Endothelial cell (in vitro differentiated cells): ENCODE results near the gene CSF1. TPM values are rescaled to one million over a fixed set of nuclear protein-coding genes. Genes with fewer than 3 reads are reported as not detected.

Experiments
- DNase-seq: peaks from one replicate; pipeline ENCODE4 v3.0.0; 2021; ENCODE audit warnings: low spot score
- H3K27ac Mint-ChIP-seq: one replicate; pipeline ENCODE4 v1.8.0; 2021; ENCODE audit warnings: mixed read lengths, inconsistent platforms; ENCODE audit not compliant: unreplicated experiment
- H3K27me3 Mint-ChIP-seq: one replicate; pipeline ENCODE4 v1.8.0; 2021; ENCODE audit warnings: mild to moderate bottlenecking, moderate library complexity, mixed read lengths, inconsistent platforms; ENCODE audit not compliant: unreplicated experiment
- H3K36me3 Mint-ChIP-seq: one replicate; pipeline ENCODE4 v1.8.0; 2021; ENCODE audit warnings: mild to moderate bottlenecking, low read depth, mixed read lengths, inconsistent platforms; ENCODE audit not compliant: unreplicated experiment
- H3K4me1 Mint-ChIP-seq: one replicate; pipeline ENCODE4 v1.8.0; 2021; ENCODE audit warnings: mild to moderate bottlenecking, mixed read lengths, inconsistent platforms; ENCODE audit not compliant: unreplicated experiment
- H3K4me3 Mint-ChIP-seq: one replicate; pipeline ENCODE4 v1.8.0; 2021; ENCODE audit warnings: mild to moderate bottlenecking, mixed read lengths, inconsistent platforms; ENCODE audit not compliant: unreplicated experiment
- H3K9me3 Mint-ChIP-seq: one replicate; pipeline ENCODE4 v1.8.0; 2021; ENCODE audit warnings: mixed read lengths, inconsistent platforms; ENCODE audit not compliant: unreplicated experiment
- CTCF ChIP-seq: fragments of 200-600 bp; sonication (generic); IDR thresholded peaks from one replicate; pipeline ENCODE4 v1.5.0; 2021; ENCODE audit warnings: antibody characterized with exemption; ENCODE audit not compliant: unreplicated experiment
- total RNA-seq: library from RNA; stranded (reverse); fragmentation: NEBNext Ultra II Directional; extraction: Animal tissue kit (Norgen Biotek cat#: 25700); gene quantifications from one replicate; pipeline ENCODE4 v1.2.1, GENCODE V29; 2021; ENCODE audit not compliant: unreplicated experiment

Gene CSF1
- total RNA-seq, 1 donor from 2014 or later: 2.1 TPM

- Mint-ChIP-seq H3K9me3 (no peaks in the 10 kb centered on the region), H3K36me3 (peaks cover 5% of the 10 kb centered on the region), H3K27me3 (peaks cover 21% of the 10 kb centered on the region), H3K4me3 (peak overlapping the region; percentile 65), H3K27ac (peak overlapping the region; percentile 12), H3K4me1 (peaks cover 34% of the 10 kb centered on the region)
- TF ChIP-seq CTCF: no peak
- DNase-seq: peak; percentile 47
Observed at GRCh38 chr1:109910963-109911798, 532 bp downstream of the CSF1 start.

GRCh38 chr1:109912214-109912861 is 1.7 kb downstream of the CSF1 start:
- peaks cover 23% of the 10 kb centered on the region for H3K27me3 Mint-ChIP-seq
- H3K9me3 Mint-ChIP-seq: no peaks in the 10 kb centered on the region
- no peak for DNase-seq
- peaks cover 5% of the 10 kb centered on the region for H3K36me3 Mint-ChIP-seq
- TF ChIP-seq CTCF: no peak
- peaks cover 30% of the 10 kb centered on the region for H3K4me1 Mint-ChIP-seq
- peak overlapping the region; percentile 81 for H3K27ac Mint-ChIP-seq
- no peak overlapping the region for H3K4me3 Mint-ChIP-seq

- DNase-seq: no peak
- H3K9me3 Mint-ChIP-seq: no peaks in the 10 kb centered on the region
- H3K27ac Mint-ChIP-seq: peak overlapping the region; percentile 81
- peaks cover 5% of the 10 kb centered on the region for H3K36me3 Mint-ChIP-seq
- TF ChIP-seq CTCF: no peak
- peaks cover 23% of the 10 kb centered on the region for H3K27me3 Mint-ChIP-seq
- H3K4me1 Mint-ChIP-seq: peaks cover 30% of the 10 kb centered on the region
- no peak overlapping the region for H3K4me3 Mint-ChIP-seq
Observed at GRCh38 chr1:109912873-109913272, 2.2 kb downstream of the CSF1 start.

GRCh38 chr1:109913360-109913879 is 2.8 kb downstream of the CSF1 start:
- peaks cover 35% of the 10 kb centered on the region for H3K4me1 Mint-ChIP-seq
- no peak for DNase-seq
- no peak overlapping the region for H3K4me3 Mint-ChIP-seq
- H3K36me3 Mint-ChIP-seq: peaks cover 8% of the 10 kb centered on the region
- no peak for TF ChIP-seq CTCF
- H3K9me3 Mint-ChIP-seq: no peaks in the 10 kb centered on the region
- H3K27ac Mint-ChIP-seq: no peak overlapping the region
- peaks cover 23% of the 10 kb centered on the region for H3K27me3 Mint-ChIP-seq
